HTR-8/SVneo (cell line): ENCODE results near the gene MAML3.

Experiments
- DNase-seq: peaks from one replicate; pipeline ENCODE4 v3.0.0; 2011; ENCODE audit warnings: low spot score, mixed read lengths; ENCODE audit not compliant: insufficient read length
- FAIRE-seq: peaks from 2 replicates; lab custom pipeline; 2011; peaks lifted over from hg19 to GRCh38; lab: Jason Lieb, UNC

The MAML3 gene

GRCh38 chr4:139668036-139668435, 485.9 kb downstream of the MAML3 start:
- no peak for DNase-seq
- FAIRE-seq = no peak
